ENCODE results near the gene PRKAR1A.

PRKAR1A gene

GRCh38 chr17:68512247-68512959, at the start of gene PRKAR1A:
Gene PRKAR1A (plus strand): TSS chr17:68512430. CDS start chr17:68515400, 2,970 bp downstream.
- no peaks in the 10 kb centered on the region for H3K27me3 ChIP-seq (replicated peaks; ENCODE audit: control insufficient read depth, insufficient read depth, low read length)
- peak within 1 kb of the TSS; percentile 94 for H3K4me3 ChIP-seq (replicated peaks; ENCODE audit: low read depth, low read length)
- DNase-seq (ENCODE audit: extremely low read depth, insufficient read length) = peak; percentile 91
- H3K36me3 ChIP-seq (ENCODE audit: control insufficient read depth, insufficient read depth, low read length) = peaks cover 2% of the 10 kb centered on the region
- no peak for TF ChIP-seq CTCF (IDR thresholded peaks at IDR 0.05; ENCODE audit: insufficient read depth, low read length, poor library complexity, severe bottlenecking)

GRCh38 chr17:68463211-68464019, 48.8 kb upstream of the PRKAR1A start:
- DNase-seq (ENCODE audit: extremely low read depth, insufficient read length) = no peak
- Histone ChIP-seq H3K27me3 (replicated peaks; ENCODE audit: control insufficient read depth, insufficient read depth, low read length) (no peaks in the 10 kb centered on the region), H3K36me3 (ENCODE audit: control insufficient read depth, insufficient read depth, low read length) (no peaks in the 10 kb centered on the region), H3K4me3 (replicated peaks; ENCODE audit: low read depth, low read length) (no peak overlapping the region)
- no peak for TF ChIP-seq CTCF (IDR thresholded peaks at IDR 0.05; ENCODE audit: insufficient read depth, low read length, poor library complexity, severe bottlenecking)

GRCh38 chr17:68468334-68468733, 43.9 kb upstream of the PRKAR1A start:
- no peak for TF ChIP-seq CTCF (IDR thresholded peaks at IDR 0.05; ENCODE audit: insufficient read depth, low read length, poor library complexity, severe bottlenecking)
- Histone ChIP-seq H3K36me3 (ENCODE audit: control insufficient read depth, insufficient read depth, low read length) (no peaks in the 10 kb centered on the region), H3K4me3 (replicated peaks; ENCODE audit: low read depth, low read length) (no peak overlapping the region), H3K27me3 (replicated peaks; ENCODE audit: control insufficient read depth, insufficient read depth, low read length) (no peaks in the 10 kb centered on the region)
- no peak for DNase-seq (ENCODE audit: extremely low read depth, insufficient read length)

GRCh38 chr17:68468788-68469187, 43.4 kb upstream of the PRKAR1A start:
- no peak overlapping the region for H3K4me3 ChIP-seq (replicated peaks; ENCODE audit: low read depth, low read length)
- no peaks in the 10 kb centered on the region for H3K27me3 ChIP-seq (replicated peaks; ENCODE audit: control insufficient read depth, insufficient read depth, low read length)
- no peaks in the 10 kb centered on the region for H3K36me3 ChIP-seq (ENCODE audit: control insufficient read depth, insufficient read depth, low read length)
- no peak for DNase-seq (ENCODE audit: extremely low read depth, insufficient read length)
- no peak for TF ChIP-seq CTCF (IDR thresholded peaks at IDR 0.05; ENCODE audit: insufficient read depth, low read length, poor library complexity, severe bottlenecking)

- no peaks in the 10 kb centered on the region for H3K27me3 ChIP-seq (replicated peaks; ENCODE audit: control insufficient read depth, insufficient read depth, low read length)
- TF ChIP-seq CTCF (IDR thresholded peaks at IDR 0.05; ENCODE audit: insufficient read depth, low read length, poor library complexity, severe bottlenecking) = no peak
- DNase-seq (ENCODE audit: extremely low read depth, insufficient read length) = no peak
- no peaks in the 10 kb centered on the region for H3K36me3 ChIP-seq (ENCODE audit: control insufficient read depth, insufficient read depth, low read length)
- no peak overlapping the region for H3K4me3 ChIP-seq (replicated peaks; ENCODE audit: low read depth, low read length)
Observed at GRCh38 chr17:68470961-68471360, 41.3 kb upstream of the PRKAR1A start.
